DOHH2 (cell line): ENCODE results near the gene CAMTA1.

ENCODE experiments used
- H3F3A ChIP-seq: fragments of 200-600 bp; sonication (generic), shearing (Covaris generic); 2 replicates; pipeline ENCODE4 v1.6.0; 2016; ENCODE audit warnings: antibody characterized with exemption, mild to moderate bottlenecking; ENCODE audit not compliant: control insufficient read depth, insufficient read depth
- H3K27ac ChIP-seq: fragments of 200-600 bp; sonication (generic); 2 replicates; pipeline ENCODE4 v1.5.1; 2014; ENCODE audit warnings: low read depth, mild to moderate bottlenecking, low read length, moderate library complexity
- H3K27me3 ChIP-seq: fragments of 200-600 bp; sonication (generic); 2 replicates; pipeline ENCODE4 v1.6.1; 2014; ENCODE audit warnings: mild to moderate bottlenecking, low read length, mixed read lengths; ENCODE audit not compliant: control insufficient read depth
- H3K36me3 ChIP-seq: fragments of 200-600 bp; sonication (generic); 2 replicates; pipeline ENCODE4 v1.6.1; 2014; ENCODE audit warnings: mild to moderate bottlenecking, low read length, moderate library complexity, mixed read lengths; ENCODE audit not compliant: control insufficient read depth
- H3K4me1 ChIP-seq: fragments of 200-600 bp; sonication (generic); 2 replicates; pipeline ENCODE4 v1.6.1; 2014; ENCODE audit warnings: mild to moderate bottlenecking, low read length, mixed read lengths; ENCODE audit not compliant: control insufficient read depth
- H3K4me2 ChIP-seq: fragments of 200-600 bp; sonication (generic); 2 replicates; pipeline ENCODE4 v1.6.0; 2014; ENCODE audit warnings: mild to moderate bottlenecking, low read length, moderate library complexity
- H3K4me3 ChIP-seq: fragments of 200-600 bp; sonication (generic); 2 replicates; pipeline ENCODE4 v1.5.1; 2014; ENCODE audit warnings: mild to moderate bottlenecking, low read length, mixed read lengths
- H3K79me2 ChIP-seq: fragments of 200-600 bp; sonication (generic); 2 replicates; pipeline ENCODE4 v1.6.1; 2014; ENCODE audit warnings: mild to moderate bottlenecking, low read length, mixed read lengths; ENCODE audit not compliant: control insufficient read depth
- H3K9me2 ChIP-seq: fragments of 200-600 bp; sonication (generic); replicated peaks from 2 replicates; pipeline ENCODE4 v1.6.1; 2014; ENCODE audit warnings: mild to moderate bottlenecking, low read length, mixed read lengths; ENCODE audit not compliant: control insufficient read depth
- H3K9me3 ChIP-seq: fragments of 200-600 bp; sonication (generic); 2 replicates; pipeline ENCODE4 v1.6.1; 2014; ENCODE audit warnings: antibody characterized with exemption, low read length, mixed read lengths; ENCODE audit not compliant: control insufficient read depth, insufficient read depth
- H4K20me1 ChIP-seq: fragments of 200-600 bp; sonication (generic); 2 replicates; pipeline ENCODE4 v1.6.0; 2014; ENCODE audit warnings: low read depth, mild to moderate bottlenecking, antibody characterized with exemption, low read length, moderate library complexity; ENCODE audit not compliant: control insufficient read depth, insufficient read depth
- CTCF ChIP-seq: fragments of 200-600 bp; sonication (generic); IDR thresholded peaks from one replicate; pipeline ENCODE4 v1.5.1; 2014; ENCODE audit warnings: antibody characterized with exemption, mild to moderate bottlenecking, low read depth, low read length; ENCODE audit not compliant: poor library complexity, severe bottlenecking
- EZH2phosphoT487 ChIP-seq: fragments of 200-600 bp; sonication (generic); IDR thresholded peaks from 2 replicates; pipeline ENCODE4 v1.6.1; 2017; ENCODE audit warnings: borderline replicate concordance, mild to moderate bottlenecking, antibody characterized with exemption, low read length, moderate library complexity, mixed read lengths

The CAMTA1 gene

GRCh38 chr1:7085521-7085920, 300.3 kb downstream of the CAMTA1 start:
- H3K4me2 ChIP-seq: no peak overlapping the region
- no peaks in the 10 kb centered on the region for H3F3A ChIP-seq
- no peak overlapping the region for H3K27ac ChIP-seq
- H3K79me2 ChIP-seq: no peaks in the 10 kb centered on the region
- no peaks in the 10 kb centered on the region for H3K9me3 ChIP-seq
- H3K4me1 ChIP-seq: no peaks in the 10 kb centered on the region
- H3K27me3 ChIP-seq: no peaks in the 10 kb centered on the region
- no peaks in the 10 kb centered on the region for H3K36me3 ChIP-seq
- no peaks in the 10 kb centered on the region for H4K20me1 ChIP-seq
- no peak for TF ChIP-seq EZH2phosphoT487
- no peak for TF ChIP-seq CTCF
- no peak overlapping the region for H3K4me3 ChIP-seq
- H3K9me2 ChIP-seq: no peaks in the 10 kb centered on the region

- Histone ChIP-seq H3K9me2 (no peaks in the 10 kb centered on the region), H3K4me1 (no peaks in the 10 kb centered on the region), H3K27ac (no peak overlapping the region), H3K36me3 (no peaks in the 10 kb centered on the region), H3F3A (no peaks in the 10 kb centered on the region), H3K4me2 (no peak overlapping the region), H3K79me2 (no peaks in the 10 kb centered on the region), H3K27me3 (no peaks in the 10 kb centered on the region), H3K9me3 (no peaks in the 10 kb centered on the region), H4K20me1 (no peaks in the 10 kb centered on the region), H3K4me3 (no peak overlapping the region)
- TF ChIP-seq EZH2phosphoT487 (no peak), CTCF (no peak)
These were observed 300.9 kb downstream of the CAMTA1 start for GRCh38 chr1:7086106-7086505.

- no peak overlapping the region for H3K4me2 ChIP-seq
- H3K4me1 ChIP-seq: no peaks in the 10 kb centered on the region
- no peak overlapping the region for H3K27ac ChIP-seq
- no peak overlapping the region for H3K4me3 ChIP-seq
- no peaks in the 10 kb centered on the region for H4K20me1 ChIP-seq
- no peaks in the 10 kb centered on the region for H3K79me2 ChIP-seq
- no peaks in the 10 kb centered on the region for H3K36me3 ChIP-seq
- H3K27me3 ChIP-seq: no peaks in the 10 kb centered on the region
- no peaks in the 10 kb centered on the region for H3F3A ChIP-seq
- H3K9me3 ChIP-seq: no peaks in the 10 kb centered on the region
- H3K9me2 ChIP-seq: no peaks in the 10 kb centered on the region
- TF ChIP-seq CTCF: no peak
- TF ChIP-seq EZH2phosphoT487: no peak
These were observed 302.6 kb downstream of the CAMTA1 start for GRCh38 chr1:7087888-7088287.

GRCh38 chr1:7089497-7089896, 304.2 kb downstream of the CAMTA1 start:
- no peaks in the 10 kb centered on the region for H3F3A ChIP-seq
- H3K27me3 ChIP-seq: no peaks in the 10 kb centered on the region
- TF ChIP-seq EZH2phosphoT487 (no peak), CTCF (no peak)
- H4K20me1 ChIP-seq: no peaks in the 10 kb centered on the region
- no peaks in the 10 kb centered on the region for H3K9me2 ChIP-seq
- no peaks in the 10 kb centered on the region for H3K9me3 ChIP-seq
- H3K4me2 ChIP-seq: no peak overlapping the region
- H3K4me3 ChIP-seq: no peak overlapping the region
- H3K79me2 ChIP-seq: no peaks in the 10 kb centered on the region
- no peaks in the 10 kb centered on the region for H3K4me1 ChIP-seq
- H3K27ac ChIP-seq: no peak overlapping the region
- H3K36me3 ChIP-seq: no peaks in the 10 kb centered on the region
